ENCODE measurements around the gene RGR.

RGR gene, protein sequence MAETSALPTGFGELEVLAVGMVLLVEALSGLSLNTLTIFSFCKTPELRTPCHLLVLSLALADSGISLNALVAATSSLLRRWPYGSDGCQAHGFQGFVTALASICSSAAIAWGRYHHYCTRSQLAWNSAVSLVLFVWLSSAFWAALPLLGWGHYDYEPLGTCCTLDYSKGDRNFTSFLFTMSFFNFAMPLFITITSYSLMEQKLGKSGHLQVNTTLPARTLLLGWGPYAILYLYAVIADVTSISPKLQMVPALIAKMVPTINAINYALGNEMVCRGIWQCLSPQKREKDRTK

GRCh38 chr10:84244651-84245270 is at the start of gene RGR:
Gene RGR, plus strand, starts transcription at chr10:84245053. Its CDS starts 38 bp downstream, at chr10:84245091.
- TF ChIP-seq CTCF (conservative IDR thresholded peaks at IDR 0.05) (no peak), ZFX (IDR thresholded peaks at IDR 0.05) (no peak)
- no peak within 1 kb of the TSS for H3K27ac ChIP-seq

DNA sequence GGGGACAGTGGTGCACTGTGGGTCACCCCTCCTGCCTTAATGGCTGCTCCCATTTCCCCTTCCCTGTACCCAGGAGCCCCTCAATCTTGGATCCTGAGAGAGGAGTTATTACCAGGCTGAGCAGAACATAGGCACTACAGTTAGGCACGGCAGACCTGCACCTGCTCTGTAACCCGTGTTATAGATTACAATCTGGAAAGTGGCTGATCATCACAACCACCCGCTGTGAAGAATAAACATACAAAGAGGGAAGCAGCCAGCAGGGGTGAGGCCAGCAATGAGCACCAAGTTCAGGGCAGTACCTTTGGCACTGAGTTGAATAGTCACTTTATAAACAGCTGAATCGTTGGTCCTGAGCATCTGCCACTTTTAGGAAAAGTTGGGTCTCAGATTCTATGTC is 48.8 kb upstream of the RGR start:
- TF ChIP-seq ZFX (IDR thresholded peaks at IDR 0.05) = no peak
- TF ChIP-seq CTCF (conservative IDR thresholded peaks at IDR 0.05) = no peak
- H3K27ac ChIP-seq = no peak overlapping the region

- no peak overlapping the region for H3K27ac ChIP-seq
Measured at GRCh38 chr10:84196941-84197340, 47.9 kb upstream of the RGR start.

GRCh38 chr10:84197643-84198042 is 47.2 kb upstream of the RGR start:
- no peak for TF ChIP-seq ZFX (IDR thresholded peaks at IDR 0.05)
- no peak for TF ChIP-seq CTCF (conservative IDR thresholded peaks at IDR 0.05)
- H3K27ac ChIP-seq = no peak overlapping the region

More at GRCh38 chr10:84196941-84197340, 47.9 kb upstream of the RGR start:
- TF ChIP-seq CTCF (conservative IDR thresholded peaks at IDR 0.05) (no peak), ZFX (IDR thresholded peaks at IDR 0.05) (no peak)

DNA sequence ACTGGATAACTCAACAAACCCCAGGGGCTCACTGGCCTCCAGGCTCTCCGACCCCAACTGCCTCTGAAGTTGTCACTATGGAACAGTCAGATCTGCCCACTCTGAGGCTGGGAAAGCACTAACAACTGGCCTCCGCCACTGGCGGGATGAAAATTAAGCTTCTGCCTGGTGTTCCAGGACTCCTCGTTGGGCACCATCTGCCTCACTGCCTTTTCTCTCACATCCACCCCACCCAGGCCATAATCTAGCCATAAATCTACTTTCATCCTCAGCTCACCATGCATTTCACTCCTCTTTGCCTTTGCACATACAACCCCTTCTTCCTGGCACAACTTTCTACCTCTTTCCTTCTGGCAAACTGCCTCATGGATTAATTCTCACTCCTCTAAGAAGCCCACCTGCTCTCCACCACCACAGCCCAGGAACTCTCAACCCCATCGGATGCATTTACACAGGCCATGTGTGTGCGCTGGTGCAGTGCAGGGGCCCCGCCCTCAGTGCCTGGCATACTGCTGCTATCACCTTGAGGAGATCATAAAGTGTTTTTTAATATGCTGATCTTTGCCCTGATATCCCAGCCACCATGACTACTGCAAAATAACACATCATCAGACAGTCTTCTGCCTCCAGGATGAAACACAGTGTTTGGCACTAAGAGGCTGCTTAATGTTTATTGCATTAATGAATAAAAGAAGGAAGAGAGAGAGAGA is 46.5 kb upstream of the RGR start:
- no peak overlapping the region for H3K27ac ChIP-seq
- TF ChIP-seq CTCF (conservative IDR thresholded peaks at IDR 0.05) (no peak), ZFX (IDR thresholded peaks at IDR 0.05) (no peak)

- no peak overlapping the region for H3K27ac ChIP-seq
Measured at GRCh38 chr10:84200537-84201243, 44.2 kb upstream of the RGR start.

More at GRCh38 chr10:84200537-84201243, 44.2 kb upstream of the RGR start:
- TF ChIP-seq CTCF (conservative IDR thresholded peaks at IDR 0.05) (no peak), ZFX (IDR thresholded peaks at IDR 0.05) (no peak)
